Effector memory CD8-positive, alpha-beta T cell (primary cell): ENCODE measurements around the gene CREB3L4.

Experiments used
- ATAC-seq: fragments of 150-1000 bp; cut with Tn5 transposase; replicated peaks from 2 replicates; pipeline ENCODE4 v1.10.0; 2021; ENCODE audit warnings: mild to moderate bottlenecking, moderate library complexity
- DNase-seq, 3 experiments: peaks; one replicate each; pipeline ENCODE4 v3.0.0; 2021
- H3K27ac Mint-ChIP-seq, 2 donors: one replicate each; pipeline ENCODE4 v1.8.0; 2022; ENCODE audit warnings: mild to moderate bottlenecking in 2 of 2, mixed read lengths in 2 of 2, moderate library complexity in 2 of 2
- H3K27me3 Mint-ChIP-seq, 2 donors: one replicate each; pipeline ENCODE4 v1.8.0; 2022; ENCODE audit warnings: mixed read lengths in 2 of 2
- H3K36me3 Mint-ChIP-seq: one replicate; pipeline ENCODE4 v1.8.0; 2022; ENCODE audit warnings: mild to moderate bottlenecking, moderate library complexity, mixed read lengths; ENCODE audit not compliant: insufficient read depth
- H3K4me1 Mint-ChIP-seq, 2 donors: one replicate each; pipeline ENCODE4 v1.8.0; 2022; ENCODE audit warnings: low read depth in 2 of 2, mixed read lengths in 2 of 2
- H3K4me3 Mint-ChIP-seq, 2 donors: one replicate each; pipeline ENCODE4 v1.8.0; 2022; ENCODE audit warnings: mild to moderate bottlenecking in 2 of 2, mixed read lengths in 2 of 2, moderate library complexity in 2 of 2
- H3K9me3 Mint-ChIP-seq, 2 donors: one replicate each; pipeline ENCODE4 v1.8.0; 2022; ENCODE audit warnings: mixed read lengths in 2 of 2

Gene CREB3L4

GRCh38 chr1:153957744-153958110 lies 10.0 kb upstream of the CREB3L4 start:
- no peaks in the 10 kb centered on the region for H3K9me3 Mint-ChIP-seq
- H3K4me1 Mint-ChIP-seq, result peaks cover 40 to 41% of the 10 kb centered on the region in 2 donors
- H3K27ac Mint-ChIP-seq, result peak overlapping the region; percentile 83 to 92
- peaks cover 20% of the 10 kb centered on the region for H3K36me3 Mint-ChIP-seq
- no peaks in the 10 kb centered on the region for H3K27me3 Mint-ChIP-seq
- H3K4me3 Mint-ChIP-seq, result peak overlapping the region; percentile 89 to 90
- DNase-seq (peak; percentile 25 to 44 (median 32)), ATAC-seq (peak; percentile 28)

- peaks cover 42 to 43% of the 10 kb centered on the region in 2 donors for H3K4me1 Mint-ChIP-seq
- peak within 1 kb of the TSS; percentile 89 to 90 for H3K4me3 Mint-ChIP-seq
Observed at GRCh38 chr1:153958111-153958960, 9.4 kb upstream of the CREB3L4 start, which contains the start of gene CRTC2. TSS of gene CRTC2 (minus strand) at chr1:153958612. CDS start at chr1:153958497, 115 bp downstream.

GRCh38 chr1:153958961-153959260 lies 8.8 kb upstream of the CREB3L4 start:
- H3K27me3 Mint-ChIP-seq, result no peaks in the 10 kb centered on the region

More at GRCh38 chr1:153958111-153958960, 9.4 kb upstream of the CREB3L4 start, which contains the start of gene CRTC2:
- Mint-ChIP-seq H3K36me3 (peaks cover 14% of the 10 kb centered on the region), H3K27ac (peak within 1 kb of the TSS; percentile 83 to 92), H3K27me3 (no peaks in the 10 kb centered on the region), H3K9me3 (no peaks in the 10 kb centered on the region)
- DNase-seq, result peak; percentile 95 to 98 (median 97)
- ATAC-seq, result peak; percentile 89

GRCh38 chr1:153959454-153959853 lies 8.2 kb upstream of the CREB3L4 start:
- peak overlapping the region in 1 of 2 donors; percentile 83 for H3K27ac Mint-ChIP-seq
- no peak overlapping the region for H3K4me3 Mint-ChIP-seq
- no peak for ATAC-seq
- H3K36me3 Mint-ChIP-seq, result peaks cover 9% of the 10 kb centered on the region
- DNase-seq, result no peak
- H3K27me3 Mint-ChIP-seq, result no peaks in the 10 kb centered on the region
- no peaks in the 10 kb centered on the region for H3K9me3 Mint-ChIP-seq
- peaks cover 42 to 45% of the 10 kb centered on the region in 2 donors for H3K4me1 Mint-ChIP-seq

More at GRCh38 chr1:153958961-153959260, 8.8 kb upstream of the CREB3L4 start:
- Mint-ChIP-seq H3K36me3 (peaks cover 11% of the 10 kb centered on the region), H3K4me1 (peaks cover 44 to 45% of the 10 kb centered on the region in 2 donors), H3K4me3 (peak overlapping the region; percentile 89 to 90), H3K9me3 (no peaks in the 10 kb centered on the region), H3K27ac (peak overlapping the region; percentile 83 to 92)
- DNase-seq, result no peak
- no peak for ATAC-seq

GRCh38 chr1:153960206-153960605 lies 7.5 kb upstream of the CREB3L4 start:
- Mint-ChIP-seq H3K27ac (no peak overlapping the region), H3K9me3 (no peaks in the 10 kb centered on the region), H3K36me3 (peaks cover 9% of the 10 kb centered on the region), H3K27me3 (no peaks in the 10 kb centered on the region), H3K4me1 (peaks cover 40 to 46% of the 10 kb centered on the region in 2 donors), H3K4me3 (no peak overlapping the region)
- no peak for ATAC-seq
- no peak for DNase-seq

- Mint-ChIP-seq H3K4me3 (no peak overlapping the region), H3K27ac (peak overlapping the region in 1 of 2 donors; percentile 88), H3K36me3 (peaks cover 9% of the 10 kb centered on the region), H3K4me1 (peaks cover 38 to 44% of the 10 kb centered on the region in 2 donors), H3K9me3 (no peaks in the 10 kb centered on the region), H3K27me3 (no peaks in the 10 kb centered on the region)
- ATAC-seq (no peak), DNase-seq (no peak)
Observed at GRCh38 chr1:153961421-153961820, 6.3 kb upstream of the CREB3L4 start.

- H3K4me3 Mint-ChIP-seq, result peak overlapping the region; percentile 77 to 86
- H3K36me3 Mint-ChIP-seq, result peaks cover 13% of the 10 kb centered on the region
- DNase-seq, result no peak
Observed at GRCh38 chr1:153962088-153963029, 5.3 kb upstream of the CREB3L4 start.

GRCh38 chr1:153963030-153963849 lies 4.5 kb upstream of the CREB3L4 start, which contains the start of gene SLC39A1:
TSS of gene SLC39A1 (minus strand) at chr1:153963537. CDS start at chr1:153962715, 822 bp downstream.
- H3K27me3 Mint-ChIP-seq, result no peaks in the 10 kb centered on the region
- peak; percentile 42 for ATAC-seq

More at GRCh38 chr1:153962088-153963029, 5.3 kb upstream of the CREB3L4 start:
- Mint-ChIP-seq H3K27me3 (no peaks in the 10 kb centered on the region), H3K9me3 (no peaks in the 10 kb centered on the region), H3K27ac (peak overlapping the region; percentile 87 to 88), H3K4me1 (peaks cover 36 to 41% of the 10 kb centered on the region in 2 donors)
- ATAC-seq, result no peak

GRCh38 chr1:153963850-153964331 lies 3.8 kb upstream of the CREB3L4 start:
- no peaks in the 10 kb centered on the region for H3K27me3 Mint-ChIP-seq
- DNase-seq, result no peak
- peaks cover 8% of the 10 kb centered on the region for H3K36me3 Mint-ChIP-seq
- ATAC-seq, result no peak
- peak overlapping the region; percentile 87 to 88 for H3K27ac Mint-ChIP-seq
- peak overlapping the region; percentile 77 to 86 for H3K4me3 Mint-ChIP-seq
- H3K4me1 Mint-ChIP-seq, result peaks cover 38 to 43% of the 10 kb centered on the region in 2 donors
- H3K9me3 Mint-ChIP-seq, result no peaks in the 10 kb centered on the region

More at GRCh38 chr1:153963030-153963849, 4.5 kb upstream of the CREB3L4 start, which contains the start of gene SLC39A1:
- Mint-ChIP-seq H3K4me3 (peak within 1 kb of the TSS; percentile 77 to 86), H3K9me3 (no peaks in the 10 kb centered on the region), H3K27ac (peak within 1 kb of the TSS; percentile 87 to 88), H3K36me3 (peaks cover 12% of the 10 kb centered on the region), H3K4me1 (peaks cover 42 to 48% of the 10 kb centered on the region in 2 donors)
- peak; percentile 85 to 93 (median 91) for DNase-seq

- Mint-ChIP-seq H3K27ac (peak overlapping the region; percentile 92 to 98), H3K4me3 (peak overlapping the region; percentile 96 to 99), H3K27me3 (no peaks in the 10 kb centered on the region), H3K9me3 (no peaks in the 10 kb centered on the region), H3K36me3 (peaks cover 8% of the 10 kb centered on the region), H3K4me1 (peaks cover 31 to 34% of the 10 kb centered on the region in 2 donors)
- DNase-seq (no peak), ATAC-seq (no peak)
Observed at GRCh38 chr1:153968000-153968363, 280 bp downstream of the CREB3L4 start.

GRCh38 chr1:153968408-153968807 lies 706 bp downstream of the CREB3L4 start:
- ATAC-seq (no peak), DNase-seq (no peak)
- Mint-ChIP-seq H3K4me3 (peak overlapping the region; percentile 96 to 99), H3K9me3 (no peaks in the 10 kb centered on the region), H3K27ac (peak overlapping the region in 1 of 2 donors; percentile 98), H3K4me1 (peaks cover 31 to 34% of the 10 kb centered on the region in 2 donors), H3K27me3 (no peaks in the 10 kb centered on the region), H3K36me3 (peaks cover 8% of the 10 kb centered on the region)

- no peak for DNase-seq
- Mint-ChIP-seq H3K4me3 (peak overlapping the region in 1 of 2 donors; percentile 9), H3K36me3 (peaks cover 11% of the 10 kb centered on the region), H3K9me3 (no peaks in the 10 kb centered on the region), H3K27ac (peak overlapping the region in 1 of 2 donors; percentile 98), H3K4me1 (peaks cover 26 to 30% of the 10 kb centered on the region in 2 donors), H3K27me3 (no peaks in the 10 kb centered on the region)
- no peak for ATAC-seq
Observed at GRCh38 chr1:153968972-153969371, 1.3 kb downstream of the CREB3L4 start.
